Caco-2 (cell line): ENCODE measurements around the gene SBNO2. TPM values are rescaled to one million over a fixed set of nuclear protein-coding genes. Genes with fewer than 3 reads are reported as not detected.

ENCODE experiments used
- BruUV-seq: library from RNA; stranded (reverse); fragments of 400-500 nt; replicated peaks from 2 replicates; lab custom pipeline; 2021; lab: Mats Ljungman, UMichigan
- CTCF ChIA-PET: fragments of 300-600 bp; sonication (Branson Sonifier 250); formaldehyde crosslinking; loops from one replicate; lab custom pipeline; 2022; ENCODE audit warnings: antibody characterized with exemption; lab: Charles Lee
- POLR2A ChIA-PET: fragments of 300-600 bp; sonication (Branson Sonifier 250); formaldehyde crosslinking; loops from one replicate; lab custom pipeline; 2022; ENCODE audit warnings: antibody characterized with exemption; lab: Charles Lee
- DNase-seq, 2 experiments: peaks; one replicate each; pipeline versions ENCODE4 v3.0.0 to v3.0.0-alpha.2; 2020 to 2022
- H3K27me3 ChIP-seq: replicated peaks from 2 replicates; pipeline ENCODE4 v1.6.0; 2011; ENCODE audit warnings: low read length; ENCODE audit not compliant: control insufficient read depth, insufficient read depth
- H3K36me3 ChIP-seq: 2 replicates; pipeline ENCODE4 v1.5.1; 2011; ENCODE audit warnings: low read length; ENCODE audit not compliant: control insufficient read depth, insufficient read depth
- H3K4me1 ChIP-seq: fragments of 250-450 bp; sonication (Bioruptor Pico); 2 replicates; pipeline ENCODE4 v1.5.1; 2020; ENCODE audit warnings: mild to moderate bottlenecking
- H3K4me3 ChIP-seq: 2 replicates; pipeline ENCODE4 v1.5.1; 2011; ENCODE audit warnings: low read depth, mild to moderate bottlenecking, control low read depth, low read length
- H3K9me3 ChIP-seq: fragments of 250-450 bp; sonication (Bioruptor Pico); 2 replicates; pipeline ENCODE4 v1.5.1; 2020; ENCODE audit warnings: mild to moderate bottlenecking, moderate library complexity
- H3K27ac Mint-ChIP-seq: one replicate; pipeline ENCODE4 v1.8.0; 2022; ENCODE audit warnings: mixed read lengths; ENCODE audit not compliant: unreplicated experiment
- H3K27me3 Mint-ChIP-seq: one replicate; pipeline ENCODE4 v1.8.0; 2022; ENCODE audit warnings: mixed read lengths; ENCODE audit not compliant: insufficient read depth, unreplicated experiment
- H3K36me3 Mint-ChIP-seq: one replicate; pipeline ENCODE4 v1.8.0; 2022; ENCODE audit warnings: mild to moderate bottlenecking, mixed read lengths; ENCODE audit not compliant: insufficient read depth, unreplicated experiment
- H3K4me1 Mint-ChIP-seq: one replicate; pipeline ENCODE4 v1.8.0; 2022; ENCODE audit warnings: low read depth, mixed read lengths; ENCODE audit not compliant: unreplicated experiment
- H3K4me3 Mint-ChIP-seq: one replicate; pipeline ENCODE4 v1.8.0; 2022; ENCODE audit warnings: mild to moderate bottlenecking, moderate library complexity, mixed read lengths; ENCODE audit not compliant: unreplicated experiment
- H3K9me3 Mint-ChIP-seq: one replicate; pipeline ENCODE4 v1.8.0; 2022; ENCODE audit warnings: mixed read lengths; ENCODE audit not compliant: unreplicated experiment
- CTCF ChIP-seq, 2 experiments: fragments of 200-600 bp in 1 of 2; IDR thresholded peaks; 1 replicate in 1 of 2; 2 replicates in 1 of 2; pipeline versions ENCODE4 v1.5.1 to v1.8.0; 2011 to 2022; ENCODE audit warnings: antibody characterized with exemption in 1 of 2, control low read depth in 1 of 2, inconsistent platforms in 1 of 2, low read depth in 1 of 2, low read length in 1 of 2, mild to moderate bottlenecking in 1 of 2, moderate library complexity in 1 of 2; ENCODE audit not compliant: insufficient read depth in 1 of 2, severe bottlenecking in 1 of 2, unreplicated experiment in 1 of 2
- intact Hi-C: fragments of 100-400 bp; cut with micrococcal nuclease; formaldehyde crosslinking; loops from one replicate; pipeline ENCODE4 v1.10.0; 2022; ENCODE audit not compliant: unreplicated experiment
- total RNA-seq: library from RNA; stranded (reverse); gene quantifications from 2 replicates; pipeline ENCODE4 v1.2.3, GENCODE V29; 2022

The SBNO2 gene
- total RNA-seq, 1 experiment from 2014 or later = 41.2 TPM

- Mint-ChIP-seq H3K4me1 (no peaks in the 10 kb centered on the region), H3K36me3 (peaks cover 77% of the 10 kb centered on the region), H3K27ac (no peak overlapping the region), H3K4me3 (no peak overlapping the region), H3K27me3 (no peaks in the 10 kb centered on the region), H3K9me3 (no peaks in the 10 kb centered on the region)
- TF ChIP-seq CTCF (IDR thresholded peaks at IDR 0.05; ENCODE audit: insufficient read depth in 1 of 2, low read depth in 1 of 2, low read length in 1 of 2, severe bottlenecking in 1 of 2, unreplicated experiment in 1 of 2) = no peak
- H3K9me3 ChIP-seq = no peaks in the 10 kb centered on the region
- H3K4me1 ChIP-seq = no peaks in the 10 kb centered on the region
- no peaks in the 10 kb centered on the region for H3K27me3 ChIP-seq
- H3K36me3 ChIP-seq = no peaks in the 10 kb centered on the region
- ChIA-PET CTCF (interaction anchor here (0.6 kb wide), 2 partner anchors 61 to 70 kb away, joined by 4 read pairs; no protein-coding TSS in a partner anchor), POLR2A (no interaction called here)
- DNase-seq = peak; percentile 53 to 70
- H3K4me3 ChIP-seq = no peak overlapping the region
- BruUV-seq = no TSS peak
- intact Hi-C loops = no loop called here
These were observed 91.7 kb downstream of the SBNO2 start for GRCh38 chr19:1082165-1082927.

- Histone ChIP-seq H3K36me3 (no peaks in the 10 kb centered on the region), H3K9me3 (no peaks in the 10 kb centered on the region), H3K4me3 (no peak overlapping the region), H3K27me3 (no peaks in the 10 kb centered on the region), H3K4me1 (no peaks in the 10 kb centered on the region)
- BruUV-seq = no TSS peak
- H3K9me3 Mint-ChIP-seq = no peaks in the 10 kb centered on the region
- POLR2A ChIA-PET = no interaction called here
- H3K4me1 Mint-ChIP-seq = no peaks in the 10 kb centered on the region
- no peak overlapping the region for H3K4me3 Mint-ChIP-seq
- no peak for DNase-seq
- H3K27me3 Mint-ChIP-seq = no peaks in the 10 kb centered on the region
- CTCF ChIA-PET = no interaction called here
- peaks cover 76% of the 10 kb centered on the region for H3K36me3 Mint-ChIP-seq
- no peak overlapping the region for H3K27ac Mint-ChIP-seq
- intact Hi-C loops = no loop called here
- no peak for TF ChIP-seq CTCF (IDR thresholded peaks at IDR 0.05; ENCODE audit: insufficient read depth in 1 of 2, low read depth in 1 of 2, low read length in 1 of 2, severe bottlenecking in 1 of 2, unreplicated experiment in 1 of 2)
These were observed 92.5 kb downstream of the SBNO2 start for GRCh38 chr19:1081301-1082164.

- Histone ChIP-seq H3K36me3 (no peaks in the 10 kb centered on the region), H3K27me3 (no peaks in the 10 kb centered on the region), H3K4me1 (0 out of 2 replicates have a peak, but pooled peaks cover 4% of the 10 kb centered on the region), H3K9me3 (no peaks in the 10 kb centered on the region), H3K4me3 (no peak overlapping the region)
- TF ChIP-seq CTCF (IDR thresholded peaks at IDR 0.05; ENCODE audit: insufficient read depth in 1 of 2, low read depth in 1 of 2, low read length in 1 of 2, severe bottlenecking in 1 of 2, unreplicated experiment in 1 of 2) = no peak
- H3K27me3 Mint-ChIP-seq = no peaks in the 10 kb centered on the region
- no peak overlapping the region for H3K27ac Mint-ChIP-seq
- BruUV-seq = no TSS peak
- H3K9me3 Mint-ChIP-seq = no peaks in the 10 kb centered on the region
- intact Hi-C loops = no loop called here
- DNase-seq = no peak
- peaks cover 71% of the 10 kb centered on the region for H3K36me3 Mint-ChIP-seq
- no peak overlapping the region for H3K4me3 Mint-ChIP-seq
- ChIA-PET CTCF (no interaction called here), POLR2A (no interaction called here)
- peaks cover 5% of the 10 kb centered on the region for H3K4me1 Mint-ChIP-seq
These were observed 93.5 kb downstream of the SBNO2 start for GRCh38 chr19:1080360-1081161.
